ENCODE data around the gene HOXB4. TPM values are rescaled to one million over a fixed set of nuclear protein-coding genes. Genes with fewer than 3 reads are reported as not detected.

Gene HOXB4
- total RNA-seq, 1 donor from 2014 or later = 0.79 TPM

Other genes with a start within 250 kb of the HOXB4 start
- gene SKAP1, start 148.1 kb downstream of the HOXB4 start, total RNA-seq = 0.27 TPM
- not detected for gene HOXB1, start 47.3 kb downstream of the HOXB4 start, total RNA-seq
- gene HOXB2, start 33.2 kb downstream of the HOXB4 start, total RNA-seq = 2.8 TPM
- gene HOXB3, start 11.9 kb upstream of the HOXB4 start, total RNA-seq = 2.7 TPM
- gene HOXB5, start 15.4 kb upstream of the HOXB4 start, total RNA-seq = not detected
- gene HOXB6, start 26.6 kb upstream of the HOXB4 start, total RNA-seq = 0.20 TPM
- gene HOXB7, start 32.7 kb upstream of the HOXB4 start, total RNA-seq = 0.30 TPM
- gene HOXB8, start 36.9 kb upstream of the HOXB4 start, total RNA-seq = not detected
- gene HOXB9, start 48.0 kb upstream of the HOXB4 start, total RNA-seq = not detected
- not detected for gene PRAC1, start 144.2 kb upstream of the HOXB4 start, total RNA-seq
- not detected for gene PRAC2, start 144.8 kb upstream of the HOXB4 start, total RNA-seq
- not detected for gene HOXB13, start 150.4 kb upstream of the HOXB4 start, total RNA-seq
- gene TTLL6, start 238.9 kb upstream of the HOXB4 start, total RNA-seq = not detected

All from left ventricle myocardium superior (tissue), 1 donor.